ENCODE measurements around the gene DAP. TPM values are rescaled to one million over a fixed set of nuclear protein-coding genes. Genes with fewer than 3 reads are reported as not detected.

DAP gene
- total and polyA plus RNA-seq, 2 experiments from 2014 or later = 52.9 to 255 TPM

- Histone ChIP-seq H3K9ac (no peak overlapping the region), H3K4me3 (no peak overlapping the region), H3K9me2 (ENCODE audit: insufficient read depth) (no peaks in the 10 kb centered on the region), H3K27me3 (replicated peaks; ENCODE audit: insufficient read depth) (no peaks in the 10 kb centered on the region), H3K36me3 (ENCODE audit: low read depth) (0 out of 2 replicates have a peak, but pooled peaks cover 7% of the 10 kb centered on the region), H2AFZ (no peak overlapping the region), H3K4me2 (ENCODE audit: unreplicated experiment) (no peak overlapping the region), H3K4me1 (ENCODE audit: insufficient read depth) (no peaks in the 10 kb centered on the region), H3K79me2 (ENCODE audit: insufficient read depth) (peaks cover 70% of the 10 kb centered on the region), H3K9me3 (ENCODE audit: low read depth) (no peaks in the 10 kb centered on the region), H3F3A (ENCODE audit: insufficient read depth) (0 out of 2 replicates have a peak, but pooled peaks cover 11% of the 10 kb centered on the region), H3K27ac (no peak overlapping the region), H4K20me1 (ENCODE audit: insufficient read depth) (no peaks in the 10 kb centered on the region; the same call in 1 of the 2 replicates)
- WGBS, 2 experiments (ENCODE audit: low coverage in 1 of 2, low lambda C conversion rate in 2 of 2, missing lambda C conversion rate in 2 of 2) = 93 to 100% methylated on average over 1 of the region's 1 CpG
- no peak for DNase-seq
- in situ Hi-C loops (cut with MboI) = no loop called here
- no peak for TF ChIP-seq EZH2phosphoT487 (IDR thresholded peaks at IDR 0.05; ENCODE audit: insufficient read depth, low read depth)
- TF ChIP-seq EZH2 (IDR thresholded peaks at IDR 0.05; ENCODE audit: insufficient read depth, poor library complexity, severe bottlenecking) = no peak
Observed at GRCh38 chr5:10731913-10732312, 29.1 kb downstream of the DAP start.

GRCh38 chr5:10730043-10730351 lies 31.0 kb downstream of the DAP start:
- Histone ChIP-seq H3F3A (ENCODE audit: insufficient read depth) (peaks cover 25% of the 10 kb centered on the region; the same call in 1 of the 2 replicates), H3K9me3 (ENCODE audit: low read depth) (no peaks in the 10 kb centered on the region), H3K9me2 (ENCODE audit: insufficient read depth) (no peaks in the 10 kb centered on the region), H3K36me3 (ENCODE audit: low read depth) (0 out of 2 replicates have a peak, but pooled peaks cover 7% of the 10 kb centered on the region), H4K20me1 (ENCODE audit: insufficient read depth) (no peaks in the 10 kb centered on the region; the same call in 1 of the 2 replicates), H3K27ac (no peak overlapping the region), H2AFZ (no peak overlapping the region), H3K9ac (no peak overlapping the region), H3K79me2 (ENCODE audit: insufficient read depth) (peaks cover 51% of the 10 kb centered on the region), H3K4me2 (ENCODE audit: unreplicated experiment) (no peak overlapping the region), H3K4me1 (ENCODE audit: insufficient read depth) (peaks cover 8% of the 10 kb centered on the region), H3K4me3 (no peak overlapping the region), H3K27me3 (replicated peaks; ENCODE audit: insufficient read depth) (no peaks in the 10 kb centered on the region)
- WGBS, 2 experiments (ENCODE audit: low coverage in 1 of 2, low lambda C conversion rate in 2 of 2, missing lambda C conversion rate in 2 of 2) = 90 to 94% methylated on average over 4 of the region's 4 CpGs
- TF ChIP-seq EZH2 (IDR thresholded peaks at IDR 0.05; ENCODE audit: insufficient read depth, poor library complexity, severe bottlenecking) = no peak
- no peak for TF ChIP-seq EZH2phosphoT487 (IDR thresholded peaks at IDR 0.05; ENCODE audit: insufficient read depth, low read depth)
- in situ Hi-C loops (cut with MboI) = no loop called here
- no peak for DNase-seq

- TF ChIP-seq EZH2phosphoT487 (IDR thresholded peaks at IDR 0.05; ENCODE audit: insufficient read depth, low read depth) = no peak
- no peak for TF ChIP-seq EZH2 (IDR thresholded peaks at IDR 0.05; ENCODE audit: insufficient read depth, poor library complexity, severe bottlenecking)
- Histone ChIP-seq H3K9me2 (ENCODE audit: insufficient read depth) (no peaks in the 10 kb centered on the region), H3K9me3 (ENCODE audit: low read depth) (no peaks in the 10 kb centered on the region), H4K20me1 (ENCODE audit: insufficient read depth) (no peaks in the 10 kb centered on the region; the same call in 1 of the 2 replicates), H3K27me3 (replicated peaks; ENCODE audit: insufficient read depth) (no peaks in the 10 kb centered on the region), H3K27ac (no peak overlapping the region), H3K4me2 (ENCODE audit: unreplicated experiment) (no peak overlapping the region), H3F3A (ENCODE audit: insufficient read depth) (peaks cover 25% of the 10 kb centered on the region; the same call in 1 of the 2 replicates), H3K36me3 (ENCODE audit: low read depth) (0 out of 2 replicates have a peak, but pooled peaks cover 7% of the 10 kb centered on the region), H3K9ac (no peak overlapping the region), H3K4me3 (no peak overlapping the region), H3K4me1 (ENCODE audit: insufficient read depth) (peaks cover 12% of the 10 kb centered on the region), H3K79me2 (ENCODE audit: insufficient read depth) (peaks cover 48% of the 10 kb centered on the region), H2AFZ (no peak overlapping the region)
- DNase-seq = no peak
- 88 to 92% methylated on average over 9 of the region's 9 CpGs for WGBS, 2 experiments (ENCODE audit: low coverage in 1 of 2, low lambda C conversion rate in 2 of 2, missing lambda C conversion rate in 2 of 2)
- in situ Hi-C loops (cut with MboI) = no loop called here
Observed at GRCh38 chr5:10729320-10730042, 31.6 kb downstream of the DAP start.

- H3K79me2 ChIP-seq (ENCODE audit: insufficient read depth) = peaks cover 48% of the 10 kb centered on the region
- H3K4me2 ChIP-seq (ENCODE audit: unreplicated experiment) = no peak overlapping the region
- no peak overlapping the region for H2AFZ ChIP-seq
- WGBS, 2 experiments (ENCODE audit: low coverage in 1 of 2, low lambda C conversion rate in 2 of 2, missing lambda C conversion rate in 2 of 2) = 98 to 100% methylated on average over 6 of the region's 6 CpGs
- peaks cover 18% of the 10 kb centered on the region for H3K4me1 ChIP-seq (ENCODE audit: insufficient read depth)
- H3K9me2 ChIP-seq (ENCODE audit: insufficient read depth) = no peaks in the 10 kb centered on the region
- no peak overlapping the region for H3K9ac ChIP-seq
- in situ Hi-C loops (cut with MboI) = no loop called here
- H4K20me1 ChIP-seq (ENCODE audit: insufficient read depth) = no peaks in the 10 kb centered on the region; the same call in 1 of the 2 replicates
- H3K27me3 ChIP-seq (replicated peaks; ENCODE audit: insufficient read depth) = no peaks in the 10 kb centered on the region
- no peak overlapping the region for H3K4me3 ChIP-seq
- H3K9me3 ChIP-seq (ENCODE audit: low read depth) = no peaks in the 10 kb centered on the region
- H3K27ac ChIP-seq = no peak overlapping the region
- H3K36me3 ChIP-seq (ENCODE audit: low read depth) = 0 out of 2 replicates have a peak, but pooled peaks cover 2% of the 10 kb centered on the region
- DNase-seq = no peak
- H3F3A ChIP-seq (ENCODE audit: insufficient read depth) = peaks cover 25% of the 10 kb centered on the region; the same call in 1 of the 2 replicates
- no peak for TF ChIP-seq EZH2phosphoT487 (IDR thresholded peaks at IDR 0.05; ENCODE audit: insufficient read depth, low read depth)
- no peak for TF ChIP-seq EZH2 (IDR thresholded peaks at IDR 0.05; ENCODE audit: insufficient read depth, poor library complexity, severe bottlenecking)
Observed at GRCh38 chr5:10728679-10729078, 32.4 kb downstream of the DAP start.

Measured in GM23248 (cell line).